MM.1S (cell line): ENCODE measurements around the gene MSI2.

ENCODE experiments used
- DNase-seq: peaks from one replicate; pipeline ENCODE4 v3.0.0-alpha.2; 2015
- H2AFZ ChIP-seq: fragments of 300-600 bp; sonication (generic); 2 replicates; pipeline ENCODE4 v1.6.0; 2016; ENCODE audit warnings: antibody characterized with exemption, low read length
- H3F3A ChIP-seq: fragments of 300-600 bp; sonication (generic); 2 replicates; pipeline ENCODE4 v1.6.1; 2016; ENCODE audit warnings: mild to moderate bottlenecking, antibody characterized with exemption, low read length, moderate library complexity, mixed read lengths; ENCODE audit not compliant: insufficient read depth
- H3K27ac ChIP-seq: fragments of 300-600 bp; sonication (generic); 2 replicates; pipeline ENCODE4 v1.5.1; 2016; ENCODE audit warnings: mild to moderate bottlenecking, low read length
- H3K27me3 ChIP-seq: fragments of 300-600 bp; sonication (generic); replicated peaks from 2 replicates; pipeline ENCODE4 v1.6.0; 2016; ENCODE audit warnings: low read length; ENCODE audit not compliant: insufficient read depth
- H3K36me3 ChIP-seq: fragments of 300-600 bp; sonication (generic); replicated peaks from 2 replicates; pipeline ENCODE4 v1.6.1; 2016; ENCODE audit warnings: mild to moderate bottlenecking, low read length, mixed read lengths; ENCODE audit not compliant: insufficient read depth
- H3K4me1 ChIP-seq: fragments of 300-600 bp; sonication (generic); 2 replicates; pipeline ENCODE4 v1.6.1; 2016; ENCODE audit warnings: low read length, mixed read lengths
- H3K4me2 ChIP-seq: fragments of 300-600 bp; sonication (generic); 2 replicates; pipeline ENCODE4 v1.6.0; 2016; ENCODE audit warnings: low read depth, low read length
- H3K4me3 ChIP-seq: fragments of 300-600 bp; sonication (generic); 2 replicates; pipeline ENCODE4 v1.5.1; 2016; ENCODE audit warnings: low read length, mixed read lengths
- H3K79me2 ChIP-seq: fragments of 300-600 bp; sonication (generic); 2 replicates; pipeline ENCODE4 v1.6.1; 2016; ENCODE audit warnings: mixed run types, low read length, mixed read lengths
- H3K9ac ChIP-seq: fragments of 300-600 bp; sonication (generic); 2 replicates; pipeline ENCODE4 v1.6.1; 2016; ENCODE audit warnings: low read length, mixed read lengths
- H3K9me2 ChIP-seq: fragments of 300-600 bp; sonication (generic); replicated peaks from 2 replicates; pipeline ENCODE4 v1.6.1; 2016; ENCODE audit warnings: mild to moderate bottlenecking, low read length, mixed read lengths; ENCODE audit not compliant: insufficient read depth
- H3K9me3 ChIP-seq: fragments of 300-600 bp; sonication (generic); replicated peaks from 2 replicates; pipeline ENCODE4 v1.6.1; 2016; ENCODE audit warnings: mild to moderate bottlenecking, low read length, mixed read lengths; ENCODE audit not compliant: insufficient read depth
- H4K20me1 ChIP-seq: fragments of 300-600 bp; sonication (generic); 2 replicates; pipeline ENCODE4 v1.6.1; 2016; ENCODE audit warnings: mild to moderate bottlenecking, low read length, moderate library complexity, mixed read lengths; ENCODE audit not compliant: insufficient read depth
- CTCF ChIP-seq: fragments of 300-600 bp; sonication (generic); IDR thresholded peaks from 2 replicates; pipeline ENCODE4 v1.5.1; 2016; ENCODE audit warnings: antibody characterized with exemption, low read length, mixed read lengths
- EZH2 ChIP-seq: fragments of 300-600 bp; sonication (generic); optimal IDR thresholded peaks from 2 replicates; pipeline ENCODE3; 2017; ENCODE audit warnings: low read depth, mild to moderate bottlenecking, antibody characterized with exemption, low read length, mixed read lengths
- EZH2phosphoT487 ChIP-seq: fragments of 300-600 bp; sonication (generic); IDR thresholded peaks from 2 replicates; pipeline ENCODE4 v1.6.1; 2018; ENCODE audit warnings: antibody characterized with exemption, low read length

The MSI2 gene

GRCh38 chr17:57404795-57405490, 148.6 kb downstream of the MSI2 start:
- TF ChIP-seq EZH2 (no peak), EZH2phosphoT487 (no peak), CTCF (no peak)
- no peak for DNase-seq
- Histone ChIP-seq H3K79me2 (peaks cover 46% of the 10 kb centered on the region), H3F3A (no peaks in the 10 kb centered on the region), H3K9me2 (no peaks in the 10 kb centered on the region), H3K27me3 (no peaks in the 10 kb centered on the region), H3K4me2 (no peak overlapping the region), H3K36me3 (no peaks in the 10 kb centered on the region), H3K4me1 (no peaks in the 10 kb centered on the region), H3K27ac (no peak overlapping the region), H2AFZ (no peak overlapping the region), H3K9ac (no peak overlapping the region), H3K4me3 (no peak overlapping the region), H4K20me1 (no peaks in the 10 kb centered on the region), H3K9me3 (no peaks in the 10 kb centered on the region)

- Histone ChIP-seq H4K20me1 (no peaks in the 10 kb centered on the region), H3K4me2 (no peak overlapping the region)
Measured at GRCh38 chr17:57405491-57406072, 149.3 kb downstream of the MSI2 start.

GRCh38 chr17:57406131-57406980, 150.0 kb downstream of the MSI2 start:
- H3K4me2 ChIP-seq = no peak overlapping the region
- no peak overlapping the region for H3K9ac ChIP-seq

More at GRCh38 chr17:57405491-57406072, 149.3 kb downstream of the MSI2 start:
- no peak overlapping the region for H2AFZ ChIP-seq
- peaks cover 52% of the 10 kb centered on the region for H3K79me2 ChIP-seq
- no peaks in the 10 kb centered on the region for H3K36me3 ChIP-seq
- H3F3A ChIP-seq = no peaks in the 10 kb centered on the region
- H3K4me3 ChIP-seq = no peak overlapping the region
- DNase-seq = no peak
- H3K9me2 ChIP-seq = no peaks in the 10 kb centered on the region
- H3K27me3 ChIP-seq = no peaks in the 10 kb centered on the region
- no peaks in the 10 kb centered on the region for H3K4me1 ChIP-seq
- no peak overlapping the region for H3K27ac ChIP-seq
- TF ChIP-seq EZH2 = no peak
- no peak for TF ChIP-seq CTCF
- TF ChIP-seq EZH2phosphoT487 = no peak
- H3K9ac ChIP-seq = no peak overlapping the region
- no peaks in the 10 kb centered on the region for H3K9me3 ChIP-seq

More at GRCh38 chr17:57406131-57406980, 150.0 kb downstream of the MSI2 start:
- Histone ChIP-seq H3F3A (no peaks in the 10 kb centered on the region), H3K9me3 (no peaks in the 10 kb centered on the region), H2AFZ (no peak overlapping the region), H3K4me3 (no peak overlapping the region), H4K20me1 (no peaks in the 10 kb centered on the region), H3K4me1 (no peaks in the 10 kb centered on the region), H3K27ac (no peak overlapping the region), H3K36me3 (no peaks in the 10 kb centered on the region), H3K27me3 (no peaks in the 10 kb centered on the region), H3K79me2 (peaks cover 55% of the 10 kb centered on the region), H3K9me2 (no peaks in the 10 kb centered on the region)
- TF ChIP-seq EZH2phosphoT487 (no peak), CTCF (no peak), EZH2 (no peak)
- no peak for DNase-seq
